ENCODE measurements around the gene FCRLA. TPM values are rescaled to one million over a fixed set of nuclear protein-coding genes. Genes with fewer than 3 reads are reported as not detected.
A peak's percentile ranks its signal among the peaks of the same experiment; 100 is the strongest.
"Not testable (repeated sequence)": the region's sequence is repeated elsewhere in the genome, so short reads cannot be mapped to it uniquely, and the experiment has no call there.

The FCRLA gene
- total RNA-seq, 1 donor from 2014 or later: 0.26 TPM

- no peak for DNase-seq (ENCODE audit: low spot score)
Observed at GRCh38 chr1:161705537-161705936, 1.5 kb upstream of the FCRLA start.

- no peak for DNase-seq (ENCODE audit: low spot score)
Observed at GRCh38 chr1:161706113-161706481, 932 bp upstream of the FCRLA start.

- no peak for DNase-seq (ENCODE audit: low spot score)
Observed at GRCh38 chr1:161707503-161707902, 474 bp downstream of the FCRLA start.

GRCh38 chr1:161709373-161709772, 2.3 kb downstream of the FCRLA start:
- DNase-seq (ENCODE audit: low spot score): no peak

DNA sequence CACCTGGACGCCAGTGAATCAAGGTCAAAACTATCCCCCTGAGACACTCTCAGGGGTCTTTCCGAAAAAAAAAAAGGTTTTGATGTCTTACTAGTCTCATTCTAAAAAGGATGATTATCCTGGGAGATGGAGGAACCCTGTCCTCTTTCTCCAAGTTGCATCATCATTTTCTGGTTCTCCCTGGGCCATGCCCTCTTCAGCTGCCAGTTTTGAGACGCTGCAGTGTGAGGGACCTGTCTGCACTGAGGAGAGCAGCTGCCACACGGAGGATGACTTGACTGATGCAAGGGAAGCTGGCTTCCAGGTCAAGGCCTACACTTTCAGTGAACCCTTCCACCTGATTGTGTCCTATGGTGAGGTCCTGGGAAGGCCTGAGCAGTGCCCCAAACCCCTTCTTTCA, 3.5 kb downstream of the FCRLA start:
- no peak for DNase-seq (ENCODE audit: low spot score)

DNA sequence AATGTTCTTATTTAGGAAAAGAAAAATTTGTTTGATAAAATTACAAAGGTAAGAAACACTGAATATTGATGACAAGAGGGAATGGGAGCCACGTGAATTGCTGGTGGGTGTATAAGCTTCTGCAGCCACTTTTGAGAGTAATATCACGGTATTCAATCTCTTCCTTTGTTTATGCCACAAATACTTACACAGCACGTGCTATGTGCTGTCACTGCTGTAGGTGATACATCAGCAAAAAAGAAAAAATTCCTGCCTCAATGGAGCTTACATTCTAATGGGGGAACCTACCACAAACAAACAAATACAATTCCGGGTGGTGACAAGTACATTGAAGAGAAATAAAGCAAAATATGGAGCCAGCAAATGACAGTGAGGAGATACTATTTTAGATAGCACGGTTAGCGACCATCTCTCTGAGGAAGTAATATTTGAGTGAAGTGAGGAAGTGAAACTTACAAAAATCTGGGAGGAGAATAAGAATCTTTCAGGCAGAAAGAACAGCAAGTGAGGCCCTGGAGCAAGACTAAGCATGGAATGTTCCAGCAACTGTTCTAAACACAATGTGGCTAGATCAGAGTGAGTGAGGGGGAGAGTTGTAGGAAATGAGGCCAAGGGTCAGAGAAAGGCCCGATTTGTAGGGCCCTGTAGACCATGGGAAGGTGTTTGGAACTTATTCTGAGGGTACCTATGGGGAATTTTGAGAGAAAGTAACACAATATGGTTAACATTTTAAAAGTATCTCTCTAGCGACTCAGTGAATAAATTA, 11.7 kb downstream of the FCRLA start:
- no peak for DNase-seq (ENCODE audit: low spot score)

- no peak for DNase-seq (ENCODE audit: low spot score)
Observed at GRCh38 chr1:161719325-161719611, 12.2 kb downstream of the FCRLA start.

DNA sequence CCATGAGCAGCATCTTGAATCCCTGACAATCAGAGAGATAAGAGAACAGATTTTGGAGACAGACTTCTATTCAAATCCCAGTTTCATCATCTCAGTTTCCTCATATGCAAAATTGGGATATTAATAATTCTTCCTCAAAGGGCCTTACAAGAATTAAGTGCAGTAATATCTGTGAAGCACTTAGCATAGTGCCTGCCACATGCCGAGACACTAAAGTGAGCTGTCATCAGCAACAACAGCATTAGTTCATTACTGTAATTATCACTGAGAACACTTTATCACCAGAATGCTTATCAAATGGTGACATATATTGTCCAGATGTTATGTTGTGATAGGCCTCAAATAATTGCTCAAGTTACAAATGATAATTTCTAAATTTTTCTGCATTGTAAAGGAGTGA, 13.4 kb downstream of the FCRLA start:
- DNase-seq (ENCODE audit: low spot score): no peak

- no peak for DNase-seq (ENCODE audit: low spot score)
Observed at GRCh38 chr1:161720956-161721737, 14.1 kb downstream of the FCRLA start, which contains the start of gene FCRLB. TSS of gene FCRLB (plus strand) at chr1:161721544. CDS start at chr1:161722673, 1,129 bp downstream.

DNA sequence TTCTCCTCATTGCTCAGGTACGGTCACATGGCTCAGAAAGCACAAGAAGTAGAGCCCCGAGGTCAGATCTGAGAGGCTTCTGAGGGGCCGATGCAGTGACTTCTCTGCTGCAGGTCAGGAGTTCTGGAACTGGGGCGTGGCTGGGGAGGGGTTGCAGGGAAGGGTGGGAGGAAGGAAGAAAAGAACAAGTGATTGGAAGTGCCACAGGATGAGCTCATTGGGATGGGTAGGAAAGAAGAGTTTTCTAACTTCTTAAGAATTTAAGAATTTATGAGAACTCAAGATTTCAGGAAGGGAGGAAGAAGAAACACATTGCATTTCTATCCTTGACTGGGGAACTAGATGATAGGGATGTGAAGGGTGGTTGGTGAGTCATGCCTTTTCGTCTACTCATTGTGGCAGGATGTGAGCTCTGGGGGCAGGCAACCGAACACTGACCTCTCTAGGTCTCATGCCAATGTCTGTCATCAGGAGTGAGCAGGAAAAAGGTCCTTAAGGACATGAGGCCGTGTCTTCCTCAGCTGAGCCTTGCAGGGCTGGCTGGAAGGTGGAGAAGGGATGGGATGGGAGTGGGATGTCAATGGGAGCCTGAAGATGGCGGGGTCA, 14.8 kb downstream of the FCRLA start:
- no peak for DNase-seq (ENCODE audit: low spot score)

DNA sequence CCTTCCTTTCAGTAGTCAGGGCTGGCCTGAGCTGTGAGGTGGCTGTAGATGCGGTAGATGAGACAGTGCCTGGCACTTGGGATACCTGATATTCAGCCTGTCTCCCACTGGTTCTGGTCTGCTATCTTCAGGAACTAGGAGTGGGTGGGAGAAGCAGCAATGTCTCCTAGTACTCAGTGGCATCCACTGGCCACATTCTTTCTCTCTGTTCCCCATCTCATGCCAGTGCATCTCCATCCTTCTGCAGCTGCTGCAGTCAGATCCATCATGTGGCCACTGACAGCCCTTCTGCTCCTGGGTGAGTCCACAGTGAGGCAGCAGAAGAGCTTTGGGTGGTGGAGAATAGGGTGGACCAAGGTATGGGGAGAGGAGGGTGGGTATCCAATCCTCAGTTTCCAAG, 15.4 kb downstream of the FCRLA start:
- DNase-seq (ENCODE audit: low spot score): no peak

DNA sequence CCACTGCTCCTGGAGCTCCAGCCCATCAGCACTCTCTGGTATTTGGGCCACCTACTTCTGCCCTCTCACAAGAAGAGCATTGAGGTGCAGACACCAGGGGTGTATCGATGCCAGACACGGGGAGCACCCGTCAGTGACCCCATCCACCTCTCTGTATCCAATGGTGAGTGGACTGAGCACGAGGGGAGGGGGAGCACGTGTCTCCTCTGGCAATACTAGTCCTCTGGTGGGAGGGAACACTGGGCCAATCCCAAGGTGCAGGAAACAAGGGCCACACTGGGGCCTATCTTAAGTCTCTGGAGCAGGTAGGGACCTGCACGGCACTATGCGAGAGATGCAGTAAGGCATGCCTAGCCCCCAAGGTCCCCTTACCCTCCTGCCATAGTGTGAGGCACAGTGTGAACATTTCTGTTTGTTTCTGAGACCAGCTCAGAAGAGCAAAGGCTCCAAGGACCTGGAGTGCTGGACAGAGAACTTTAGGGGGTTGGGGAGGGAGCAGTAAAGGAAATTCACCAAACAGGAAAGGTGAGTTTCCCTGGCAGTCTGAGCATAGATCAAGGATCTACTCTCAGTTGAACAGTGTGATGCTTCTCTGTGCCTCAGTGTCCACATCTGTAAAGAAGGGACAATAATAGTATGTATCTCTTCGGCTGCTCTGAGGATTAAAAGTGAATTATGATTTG, 16.6 kb downstream of the FCRLA start:
- DNase-seq (ENCODE audit: low spot score): no peak

GRCh38 chr1:161725258-161725907, 18.4 kb downstream of the FCRLA start:
- not testable (repeated sequence) for DNase-seq (ENCODE audit: low spot score)

GRCh38 chr1:161725908-161726472, 19.0 kb downstream of the FCRLA start:
- peak; percentile 13 for DNase-seq (ENCODE audit: low spot score)

DNA sequence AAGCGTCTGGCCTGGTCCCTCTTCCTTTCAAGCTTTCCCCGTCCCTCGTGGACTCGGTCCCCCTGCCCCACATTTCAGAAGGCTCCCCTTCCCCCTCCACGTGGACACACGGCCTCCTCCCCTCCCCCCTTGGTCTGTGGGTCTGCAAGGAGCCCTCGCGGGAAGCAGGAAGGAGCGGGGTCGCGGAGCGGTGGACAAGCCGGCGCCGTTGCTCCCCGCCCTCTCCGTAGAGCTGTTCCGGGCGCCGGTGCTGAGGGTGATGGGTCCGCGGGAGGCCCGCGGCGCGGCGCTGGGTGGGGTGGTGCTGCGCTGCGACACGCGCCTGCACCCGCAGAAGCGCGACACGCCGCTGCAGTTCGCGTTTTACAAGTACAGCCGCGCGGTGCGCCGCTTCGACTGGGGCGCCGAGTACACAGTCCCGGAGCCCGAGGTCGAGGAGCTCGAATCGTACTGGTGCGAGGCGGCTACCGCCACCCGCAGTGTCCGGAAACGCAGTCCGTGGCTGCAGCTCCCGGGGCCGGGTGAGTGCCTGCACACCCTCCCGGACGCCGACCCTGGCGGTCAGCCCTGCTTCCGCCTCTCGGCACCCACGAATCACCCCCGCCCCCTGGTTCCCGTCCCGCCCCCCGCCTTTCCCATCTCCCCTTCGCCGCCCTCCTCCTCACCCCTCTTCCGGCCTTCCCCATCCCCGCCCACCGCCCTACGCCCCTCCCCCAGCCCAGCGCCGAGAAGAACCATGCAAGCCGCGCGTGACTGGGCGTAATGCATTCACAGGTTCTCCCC, 19.6 kb downstream of the FCRLA start:
- DNase-seq (ENCODE audit: low spot score): peak; percentile 79

DNA sequence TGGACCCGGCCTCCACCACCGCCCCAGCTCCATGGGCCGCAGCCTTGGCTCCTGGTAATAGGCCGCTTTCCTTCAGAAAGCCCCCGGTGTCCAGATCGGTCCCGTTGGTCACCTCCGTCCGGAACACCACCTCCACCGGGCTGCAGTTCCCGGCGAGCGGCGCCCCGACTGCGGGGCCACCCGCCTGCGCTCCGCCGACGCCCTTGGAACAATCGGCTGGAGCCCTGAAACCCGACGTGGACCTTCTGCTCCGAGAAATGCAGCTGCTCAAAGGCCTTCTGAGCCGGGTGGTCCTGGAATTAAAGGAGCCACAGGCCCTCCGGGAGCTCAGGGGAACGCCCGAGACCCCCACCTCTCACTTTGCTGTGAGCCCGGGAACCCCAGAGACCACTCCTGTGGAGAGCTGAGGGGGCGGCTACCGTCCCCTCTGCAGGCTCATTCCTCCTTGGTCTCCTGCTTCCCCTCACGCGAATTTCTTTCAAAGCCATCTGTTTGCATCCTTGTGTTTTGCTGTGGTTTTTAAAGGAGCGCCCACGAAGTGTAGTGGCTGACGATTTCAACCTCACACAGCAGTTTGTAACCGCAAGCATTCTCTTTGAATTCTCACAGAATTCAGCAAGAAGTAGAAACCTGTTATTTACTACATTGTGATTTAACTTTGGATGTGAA, 20.4 kb downstream of the FCRLA start:
- no peak for DNase-seq (ENCODE audit: low spot score)

- no peak for DNase-seq (ENCODE audit: low spot score)
Observed at GRCh38 chr1:161728376-161729226, 21.6 kb downstream of the FCRLA start.

DNA sequence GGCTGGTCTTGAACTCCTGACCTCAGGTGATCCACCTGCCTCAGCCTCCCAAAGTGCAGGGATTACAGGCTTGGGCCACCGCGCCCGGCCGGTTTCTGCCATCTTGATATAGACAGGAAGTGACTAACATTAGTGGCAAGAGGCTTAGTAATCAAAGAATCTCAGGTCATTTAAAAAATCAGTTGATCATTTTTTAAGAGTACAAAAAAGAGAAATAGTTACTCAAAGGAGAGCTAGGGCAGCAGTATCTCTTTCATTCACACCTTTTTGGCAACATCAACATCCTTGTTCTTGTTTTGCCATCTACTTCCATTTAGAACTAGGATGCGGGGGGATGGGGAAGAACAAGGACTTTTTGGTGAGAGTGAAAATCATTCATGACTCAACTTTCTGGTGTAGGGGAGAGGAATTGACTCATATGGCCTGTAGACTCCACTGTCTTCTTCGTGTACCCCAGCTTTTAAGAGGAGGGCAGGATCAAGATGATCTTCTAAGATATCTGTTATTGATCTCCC, 23.1 kb downstream of the FCRLA start:
- DNase-seq (ENCODE audit: low spot score): no peak

DNA sequence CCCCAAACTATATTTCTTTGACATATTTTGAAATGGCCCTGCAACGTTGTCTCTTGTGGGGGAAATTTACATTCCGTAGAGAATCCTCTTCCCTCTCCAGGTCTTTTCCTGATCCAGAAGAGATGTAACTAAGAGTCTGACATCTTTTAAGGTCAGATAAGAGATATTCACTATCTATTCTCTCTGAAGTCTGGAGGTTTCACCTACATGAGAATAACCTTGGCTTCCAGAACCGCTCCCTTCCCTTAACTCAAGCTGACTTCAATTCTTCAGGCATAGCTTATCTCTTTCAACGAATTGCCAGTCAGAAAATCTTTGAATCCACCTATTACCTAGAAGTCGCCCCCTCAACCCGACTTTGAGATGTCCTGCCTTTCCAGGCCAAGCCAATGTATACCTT, 24.2 kb downstream of the FCRLA start:
- DNase-seq (ENCODE audit: low spot score): no peak

Data from mucosa of gallbladder (tissue), 1 donor.